PFSK-1 (cell line): ENCODE measurements around the gene RNF169.

Experiments
- FOXP2 ChIP-seq: optimal IDR thresholded peaks from 2 replicates; pipeline ENCODE3; 2011; ENCODE audit warnings: borderline replicate concordance, control low read depth, inconsistent platforms; ENCODE audit not compliant: insufficient read depth; ENCODE audit errors: extremely low read length, extremely low read depth
- POLR2AphosphoS5 ChIP-seq: IDR thresholded peaks from 2 replicates; pipeline ENCODE4 v1.6.1; 2012; ENCODE audit warnings: low read depth, mild to moderate bottlenecking, control low read depth, low read length, moderate library complexity
- REST ChIP-seq, 2 experiments: IDR thresholded peaks; 2 replicates each; pipeline versions ENCODE4 v1.6.1 to v1.8.0; 2011 to 2012; ENCODE audit warnings: low read depth in 2 of 2, low read length in 2 of 2, control low read depth in 1 of 2, inconsistent platforms in 1 of 2, mild to moderate bottlenecking in 1 of 2, moderate library complexity in 1 of 2; ENCODE audit not compliant: insufficient read depth in 1 of 2
- SIN3A ChIP-seq: IDR thresholded peaks from 2 replicates; pipeline ENCODE4 v1.6.1; 2012; ENCODE audit warnings: mild to moderate bottlenecking, low read length, moderate library complexity, borderline replicate concordance; ENCODE audit not compliant: insufficient read depth
- TAF1 ChIP-seq: IDR thresholded peaks from 2 replicates; pipeline ENCODE4 v1.6.1; 2012; ENCODE audit warnings: low read length, control low read depth, borderline replicate concordance; ENCODE audit not compliant: insufficient read depth

RNF169 gene

GRCh38 chr11:74838188-74838587 lies 89.5 kb downstream of the RNF169 start:
- TF ChIP-seq FOXP2, result no peak
- no peak for TF ChIP-seq SIN3A
- TF ChIP-seq TAF1, result no peak
- TF ChIP-seq POLR2AphosphoS5, result no peak
- no peak for TF ChIP-seq REST (IDR thresholded peaks at IDR 0.05; ENCODE audit: insufficient read depth in 1 of 2, low read depth in 2 of 2, low read length in 2 of 2)

- TF ChIP-seq SIN3A (no peak), FOXP2 (no peak), REST (IDR thresholded peaks at IDR 0.05; ENCODE audit: insufficient read depth in 1 of 2, low read depth in 2 of 2, low read length in 2 of 2) (no peak), TAF1 (no peak), POLR2AphosphoS5 (no peak)
Observed at GRCh38 chr11:74839446-74839845, 90.8 kb downstream of the RNF169 start.

GRCh38 chr11:74839971-74840370 lies 91.3 kb downstream of the RNF169 start:
- TF ChIP-seq SIN3A (no peak), FOXP2 (no peak), TAF1 (no peak), POLR2AphosphoS5 (no peak), REST (IDR thresholded peaks at IDR 0.05; ENCODE audit: insufficient read depth in 1 of 2, low read depth in 2 of 2, low read length in 2 of 2) (no peak)

- TF ChIP-seq REST (IDR thresholded peaks at IDR 0.05; ENCODE audit: insufficient read depth in 1 of 2, low read depth in 2 of 2, low read length in 2 of 2), result no peak
- TF ChIP-seq SIN3A, result no peak
- TF ChIP-seq FOXP2, result no peak
- no peak for TF ChIP-seq POLR2AphosphoS5
- no peak for TF ChIP-seq TAF1
Observed at GRCh38 chr11:74840486-74840885, 91.8 kb downstream of the RNF169 start.

- TF ChIP-seq REST (IDR thresholded peaks at IDR 0.05; ENCODE audit: insufficient read depth in 1 of 2, low read depth in 2 of 2, low read length in 2 of 2) (no peak), SIN3A (no peak), FOXP2 (no peak), TAF1 (no peak), POLR2AphosphoS5 (no peak)
Observed at GRCh38 chr11:74842967-74843366, 94.3 kb downstream of the RNF169 start.
